Activated naive CD4-positive, alpha-beta T cell treated with anti-CD3 and anti-CD28 coated beads for 36 hours (primary cell): ENCODE data around the gene CAV3. TPM values are rescaled to one million over a fixed set of nuclear protein-coding genes. Genes with fewer than 3 reads are reported as not detected.

ENCODE experiments used
- CTCF ChIA-PET: fragments of 350-600 bp; sonication (Branson Sonifier 250); formaldehyde crosslinking; loops from one replicate; lab custom pipeline; 2021; ENCODE audit warnings: antibody characterized with exemption; lab: Charles Lee
- DNase-seq: peaks from one replicate; pipeline ENCODE4 v3.0.0-alpha.2; 2020
- H3K27ac Mint-ChIP-seq: one replicate; pipeline ENCODE4 v1.8.0; 2021; ENCODE audit warnings: mild to moderate bottlenecking, mixed read lengths
- H3K27me3 Mint-ChIP-seq: one replicate; pipeline ENCODE4 v1.8.0; 2021; ENCODE audit warnings: low read depth, mixed read lengths
- H3K36me3 Mint-ChIP-seq: one replicate; pipeline ENCODE4 v1.8.0; 2021; ENCODE audit warnings: low read depth, mixed read lengths
- H3K4me1 Mint-ChIP-seq: one replicate; pipeline ENCODE4 v1.8.0; 2021; ENCODE audit warnings: low read depth, mixed read lengths
- H3K4me3 Mint-ChIP-seq: one replicate; pipeline ENCODE4 v1.8.0; 2021; ENCODE audit warnings: mild to moderate bottlenecking, moderate library complexity, mixed read lengths
- H3K9me3 Mint-ChIP-seq: one replicate; pipeline ENCODE4 v1.8.0; 2021; ENCODE audit warnings: mixed read lengths
- intact Hi-C: fragments of 100-400 bp; cut with micrococcal nuclease; formaldehyde crosslinking; loops from one replicate; pipeline ENCODE4 v1.15.1; 2023
- total RNA-seq, 2 experiments: library from RNA; stranded (reverse); gene quantifications; one replicate each; pipeline ENCODE4 v1.2.3, GENCODE V29; 2021

CAV3 gene
- total RNA-seq, 2 experiments from 2014 or later, result not detected

DNA sequence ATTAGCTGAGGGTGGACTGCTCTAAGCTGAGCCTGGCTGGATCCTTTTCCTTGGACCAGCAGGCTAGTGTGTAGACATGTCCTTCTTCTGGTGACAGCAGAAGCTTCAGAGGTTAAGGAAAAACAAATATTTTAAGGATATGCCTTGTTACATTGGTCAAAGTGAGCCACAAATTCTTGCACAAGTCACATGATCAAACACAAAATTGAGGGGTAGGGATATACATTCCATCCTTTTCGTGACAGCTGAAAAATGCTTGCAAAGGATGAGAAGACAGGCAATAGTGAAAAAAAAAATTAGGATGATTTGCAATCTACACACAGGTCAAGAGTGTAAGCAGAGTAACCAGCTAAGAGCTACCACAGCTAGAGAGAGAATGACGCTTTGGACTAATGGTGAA, 56.9 kb downstream of the CAV3 start:
- Mint-ChIP-seq H3K4me3 (no peak overlapping the region), H3K36me3 (no peaks in the 10 kb centered on the region), H3K9me3 (peaks cover 2% of the 10 kb centered on the region), H3K27me3 (no peaks in the 10 kb centered on the region), H3K27ac (no peak overlapping the region), H3K4me1 (no peaks in the 10 kb centered on the region)
- CTCF ChIA-PET, result interaction anchor here (0.7 kb wide), 1 partner anchor 21 kb away, joined by 4 read pairs; the partner anchor contains the start of gene OXTR
- no peak for DNase-seq
- intact Hi-C loops, result no loop called here

- Mint-ChIP-seq H3K4me3 (no peak overlapping the region), H3K27me3 (no peaks in the 10 kb centered on the region), H3K27ac (no peak overlapping the region), H3K9me3 (peaks cover 2% of the 10 kb centered on the region), H3K36me3 (no peaks in the 10 kb centered on the region), H3K4me1 (no peaks in the 10 kb centered on the region)
- no peak for DNase-seq
- intact Hi-C loops, result no loop called here
- CTCF ChIA-PET, result no interaction called here
Observed at GRCh38 chr3:8793242-8793641, 59.6 kb downstream of the CAV3 start.

GRCh38 chr3:8794247-8794646, 60.6 kb downstream of the CAV3 start:
- Mint-ChIP-seq H3K27me3 (no peaks in the 10 kb centered on the region), H3K4me3 (no peak overlapping the region), H3K27ac (no peak overlapping the region), H3K4me1 (no peaks in the 10 kb centered on the region), H3K9me3 (peaks cover 2% of the 10 kb centered on the region), H3K36me3 (no peaks in the 10 kb centered on the region)
- CTCF ChIA-PET, result no interaction called here
- intact Hi-C loops, result no loop called here
- DNase-seq, result no peak

Other genes starting within 250 kb of the CAV3 start
- gene LMCD1, start 232.0 kb upstream of the CAV3 start, total RNA-seq, result under 1 TPM; 0.81 to 0.94 TPM
- under 1 TPM in 1 of 2 experiments, not detected in 1; 0.12 TPM for gene SSUH2, start 89.0 kb upstream of the CAV3 start, total RNA-seq
- gene OXTR, start 35.8 kb downstream of the CAV3 start, total RNA-seq, result under 1 TPM; 0.57 to 0.74 TPM
- 10 to 100 TPM; 44.5 to 45.4 TPM for gene RAD18, start 229.7 kb downstream of the CAV3 start, total RNA-seq